ENCODE results near the gene RPL27. TPM values are rescaled to one million over a fixed set of nuclear protein-coding genes. Genes with fewer than 3 reads are reported as not detected.
"Not testable (repeated sequence)": the region's sequence is repeated elsewhere in the genome, so short reads cannot be mapped to it uniquely, and the experiment has no call there.

Gene RPL27
- total RNA-seq, 1 experiment from 2014 or later, result 547 TPM

DNA sequence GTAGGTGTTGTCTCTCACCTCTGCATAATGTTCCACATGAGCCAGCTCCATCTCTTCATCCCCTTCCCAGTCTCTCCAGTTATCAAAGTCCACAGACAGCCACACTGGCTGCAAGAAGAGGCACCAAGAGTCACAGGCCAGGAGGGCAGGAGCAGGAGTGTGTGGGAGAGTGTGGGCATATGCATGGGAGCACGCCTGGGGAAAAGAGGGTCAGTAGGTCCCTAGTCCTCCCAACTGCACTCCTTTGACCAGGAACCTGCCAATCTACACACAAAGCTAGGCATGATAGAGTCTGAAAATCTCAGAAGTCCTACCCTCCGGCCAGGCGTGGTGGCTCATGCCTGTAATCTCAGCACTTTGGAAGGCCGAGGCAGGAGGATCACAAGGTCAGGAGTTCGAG is 26.6 kb upstream of the RPL27 start:
- H3K9me3 ChIP-seq (ENCODE audit: low read depth, low read length, poor library complexity, severe bottlenecking), result no peaks in the 10 kb centered on the region
- no peak for DNase-seq (ENCODE audit: low spot score)
- no peaks in the 10 kb centered on the region for H3K36me3 ChIP-seq (ENCODE audit: insufficient read depth, low read length, poor library complexity, severe bottlenecking)
- CTCF ChIA-PET, result no interaction called here
- no peak overlapping the region for H3K4me3 ChIP-seq (ENCODE audit: low read depth, low read length, poor library complexity, severe bottlenecking)
- POLR2A ChIA-PET (ENCODE audit: low non-redundant PET), result no interaction called here
- H3K27ac ChIP-seq (ENCODE audit: low read depth, low read length, poor library complexity, severe bottlenecking), result no peak overlapping the region
- no peaks in the 10 kb centered on the region for H3K4me1 ChIP-seq (ENCODE audit: insufficient read depth, low read length, poor library complexity, severe bottlenecking)
- no TSS peak for BruUV-seq (replicated peaks)
- intact Hi-C loops (cut with micrococcal nuclease; ENCODE audit: unreplicated experiment), result no loop called here
- no peak for TF ChIP-seq EZH2 (IDR thresholded peaks at IDR 0.05; ENCODE audit: borderline replicate concordance, low read depth, low read length, poor library complexity, severe bottlenecking)
- TF ChIP-seq, protein P1, sequence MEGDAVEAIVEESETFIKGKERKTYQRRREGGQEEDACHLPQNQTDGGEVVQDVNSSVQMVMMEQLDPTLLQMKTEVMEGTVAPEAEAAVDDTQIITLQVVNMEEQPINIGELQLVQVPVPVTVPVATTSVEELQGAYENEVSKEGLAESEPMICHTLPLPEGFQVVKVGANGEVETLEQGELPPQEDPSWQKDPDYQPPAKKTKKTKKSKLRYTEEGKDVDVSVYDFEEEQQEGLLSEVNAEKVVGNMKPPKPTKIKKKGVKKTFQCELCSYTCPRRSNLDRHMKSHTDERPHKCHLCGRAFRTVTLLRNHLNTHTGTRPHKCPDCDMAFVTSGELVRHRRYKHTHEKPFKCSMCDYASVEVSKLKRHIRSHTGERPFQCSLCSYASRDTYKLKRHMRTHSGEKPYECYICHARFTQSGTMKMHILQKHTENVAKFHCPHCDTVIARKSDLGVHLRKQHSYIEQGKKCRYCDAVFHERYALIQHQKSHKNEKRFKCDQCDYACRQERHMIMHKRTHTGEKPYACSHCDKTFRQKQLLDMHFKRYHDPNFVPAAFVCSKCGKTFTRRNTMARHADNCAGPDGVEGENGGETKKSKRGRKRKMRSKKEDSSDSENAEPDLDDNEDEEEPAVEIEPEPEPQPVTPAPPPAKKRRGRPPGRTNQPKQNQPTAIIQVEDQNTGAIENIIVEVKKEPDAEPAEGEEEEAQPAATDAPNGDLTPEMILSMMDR (conservative IDR thresholded peaks at IDR 0.05; ENCODE audit: low read depth, low read length), result no peak
- no peaks in the 10 kb centered on the region for H3K27me3 ChIP-seq (replicated peaks; ENCODE audit: insufficient read depth, low read depth, low read length, poor library complexity)

DNA sequence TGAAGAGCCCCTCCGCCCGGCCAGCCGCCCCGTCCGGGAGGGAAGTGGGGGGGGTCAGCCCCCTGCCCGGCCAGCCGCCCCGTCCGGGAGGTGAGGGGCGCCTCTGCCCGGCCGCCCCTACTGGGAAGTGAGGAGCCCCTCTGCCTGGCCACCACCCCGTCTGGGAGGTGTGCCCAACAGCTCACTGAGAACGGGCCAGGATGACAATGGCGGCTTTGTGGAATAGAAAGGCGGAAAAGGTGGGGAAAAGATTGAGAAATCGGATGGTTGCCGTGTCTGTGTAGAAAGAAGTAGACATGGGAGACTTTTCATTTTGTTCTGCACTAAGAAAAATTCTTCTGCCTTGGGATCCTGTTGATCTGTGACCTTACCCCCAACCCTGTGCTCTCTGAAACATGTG is 24.9 kb upstream of the RPL27 start:
- H3K27me3 ChIP-seq (replicated peaks; ENCODE audit: insufficient read depth, low read depth, low read length, poor library complexity); DNase-seq (ENCODE audit: low spot score); BruUV-seq (replicated peaks); H3K4me1 ChIP-seq (ENCODE audit: insufficient read depth, low read length, poor library complexity, severe bottlenecking); POLR2A ChIA-PET (ENCODE audit: low non-redundant PET); H3K36me3 ChIP-seq (ENCODE audit: insufficient read depth, low read length, poor library complexity, severe bottlenecking); H3K9me3 ChIP-seq (ENCODE audit: low read depth, low read length, poor library complexity, severe bottlenecking); CTCF ChIA-PET; H3K27ac ChIP-seq (ENCODE audit: low read depth, low read length, poor library complexity, severe bottlenecking); H3K4me3 ChIP-seq (ENCODE audit: low read depth, low read length, poor library complexity, severe bottlenecking); intact Hi-C loops (cut with micrococcal nuclease; ENCODE audit: unreplicated experiment): not testable (repeated sequence)

DNA sequence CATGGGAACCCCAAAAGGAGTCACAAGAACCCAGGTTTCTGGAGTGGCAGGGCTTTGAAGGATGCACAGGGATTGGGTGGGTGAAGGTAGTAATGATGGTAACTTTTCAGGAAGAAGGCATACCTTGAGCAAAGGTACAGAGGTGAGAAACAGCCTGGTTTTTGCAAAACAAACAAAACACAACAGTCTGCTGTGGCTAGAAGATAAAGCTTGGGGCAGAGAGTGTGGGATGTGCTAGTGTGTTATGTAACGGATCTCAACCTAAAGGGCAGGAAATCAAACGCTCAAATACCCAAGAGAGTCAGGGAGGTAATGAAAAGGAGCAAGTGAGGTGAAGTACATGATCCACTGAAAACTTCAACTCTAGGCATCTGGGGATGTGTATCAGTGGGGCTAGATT is 23.0 kb upstream of the RPL27 start:
- CTCF ChIA-PET, result no interaction called here

DNA sequence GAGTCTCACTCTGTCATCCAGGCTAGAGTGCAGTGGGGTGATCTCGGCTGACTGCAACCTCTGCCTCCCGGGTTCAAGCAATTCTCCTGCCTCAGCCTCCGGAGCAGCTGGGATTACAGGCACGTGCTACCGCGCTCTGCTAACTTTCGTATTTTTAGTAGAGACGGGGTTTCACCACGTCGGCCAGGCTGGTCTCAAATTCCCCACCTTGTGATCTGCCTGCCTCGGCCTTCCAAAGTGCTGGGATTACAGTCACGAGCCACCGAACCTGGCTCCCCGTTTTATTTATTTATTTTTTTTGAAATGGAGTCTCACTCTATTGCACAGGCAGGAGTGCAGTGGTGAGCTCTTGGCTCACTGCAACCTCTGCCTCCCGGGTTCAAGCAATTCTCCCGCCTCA is 22.5 kb upstream of the RPL27 start:
- POLR2A ChIA-PET (ENCODE audit: low non-redundant PET); DNase-seq (ENCODE audit: low spot score): not testable (repeated sequence)

More for the DNA sequence above, 23.0 kb upstream of the RPL27 start:
- no peak overlapping the region for H3K4me3 ChIP-seq (ENCODE audit: low read depth, low read length, poor library complexity, severe bottlenecking)
- no peak for TF ChIP-seq EZH2 (IDR thresholded peaks at IDR 0.05; ENCODE audit: borderline replicate concordance, low read depth, low read length, poor library complexity, severe bottlenecking)
- TF ChIP-seq, protein P1 (conservative IDR thresholded peaks at IDR 0.05; ENCODE audit: low read depth, low read length), result no peak
- H3K9me3 ChIP-seq (ENCODE audit: low read depth, low read length, poor library complexity, severe bottlenecking), result no peaks in the 10 kb centered on the region
- no peak overlapping the region for H3K27ac ChIP-seq (ENCODE audit: low read depth, low read length, poor library complexity, severe bottlenecking)
- H3K27me3 ChIP-seq (replicated peaks; ENCODE audit: insufficient read depth, low read depth, low read length, poor library complexity), result no peaks in the 10 kb centered on the region
- BruUV-seq (replicated peaks), result no TSS peak
- H3K4me1 ChIP-seq (ENCODE audit: insufficient read depth, low read length, poor library complexity, severe bottlenecking), result no peaks in the 10 kb centered on the region
- H3K36me3 ChIP-seq (ENCODE audit: insufficient read depth, low read length, poor library complexity, severe bottlenecking), result no peaks in the 10 kb centered on the region
- POLR2A ChIA-PET (ENCODE audit: low non-redundant PET), result no interaction called here
- DNase-seq (ENCODE audit: low spot score), result no peak
- intact Hi-C loops (cut with micrococcal nuclease; ENCODE audit: unreplicated experiment), result no loop called here

More for the DNA sequence above, 22.5 kb upstream of the RPL27 start:
- H3K27me3 ChIP-seq (replicated peaks; ENCODE audit: insufficient read depth, low read depth, low read length, poor library complexity); CTCF ChIA-PET; intact Hi-C loops (cut with micrococcal nuclease; ENCODE audit: unreplicated experiment); H3K9me3 ChIP-seq (ENCODE audit: low read depth, low read length, poor library complexity, severe bottlenecking); H3K27ac ChIP-seq (ENCODE audit: low read depth, low read length, poor library complexity, severe bottlenecking); H3K36me3 ChIP-seq (ENCODE audit: insufficient read depth, low read length, poor library complexity, severe bottlenecking); H3K4me1 ChIP-seq (ENCODE audit: insufficient read depth, low read length, poor library complexity, severe bottlenecking); BruUV-seq (replicated peaks); H3K4me3 ChIP-seq (ENCODE audit: low read depth, low read length, poor library complexity, severe bottlenecking): not testable (repeated sequence)

All from A673 (cell line).